Activated T-helper 17 cell treated with anti-CD3 and anti-CD28 coated beads, Interleukin-2, amount 50 U/mL, for 72 hours (primary cell): ENCODE data around the gene KRTAP10-12. TPM values are rescaled to one million over a fixed set of nuclear protein-coding genes. Genes with fewer than 3 reads are reported as not detected.
"Not testable (repeated sequence)": the region's sequence is repeated elsewhere in the genome, so short reads cannot be mapped to it uniquely, and the experiment has no call there.

Source experiments
- ATAC-seq: fragments of 150-1000 bp; cut with Tn5 transposase; replicated peaks from 2 replicates; pipeline ENCODE4 v1.10.0; 2021; ENCODE audit warnings: mild to moderate bottlenecking, moderate library complexity
- H3K27ac Mint-ChIP-seq: one replicate; pipeline ENCODE4 v1.8.0; 2022; ENCODE audit warnings: mixed read lengths
- H3K27me3 Mint-ChIP-seq: one replicate; pipeline ENCODE4 v1.8.0; 2022; ENCODE audit warnings: mixed read lengths
- H3K36me3 Mint-ChIP-seq: one replicate; pipeline ENCODE4 v1.8.0; 2022; ENCODE audit warnings: low read depth, mild to moderate bottlenecking, mixed read lengths
- H3K4me1 Mint-ChIP-seq: one replicate; pipeline ENCODE4 v1.8.0; 2022; ENCODE audit warnings: mixed read lengths
- H3K4me3 Mint-ChIP-seq: one replicate; pipeline ENCODE4 v1.8.0; 2022; ENCODE audit warnings: mild to moderate bottlenecking, mixed read lengths
- H3K9me3 Mint-ChIP-seq: one replicate; pipeline ENCODE4 v1.8.0; 2022; ENCODE audit warnings: mixed read lengths
- total RNA-seq, 2 donors: library from RNA; stranded (reverse); gene quantifications; one replicate each; pipeline ENCODE4 v1.2.3, GENCODE V29; 2022

The KRTAP10-12 gene, protein sequence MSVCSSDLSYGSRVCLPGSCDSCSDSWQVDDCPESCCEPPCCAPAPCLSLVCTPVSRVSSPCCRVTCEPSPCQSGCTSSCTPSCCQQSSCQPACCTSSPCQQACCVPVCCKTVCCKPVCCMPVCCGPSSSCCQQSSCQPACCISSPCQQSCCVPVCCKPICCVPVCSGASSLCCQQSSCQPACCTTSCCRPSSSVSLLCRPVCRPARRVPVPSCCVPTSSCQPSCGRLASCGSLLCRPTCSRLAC
- total RNA-seq = not detected

GRCh38 chr21:44697172-44697810 lies at the start of gene KRTAP10-12:
KRTAP10-12 (plus strand) TSS chr21:44697172; CDS start chr21:44697202, 30 bp downstream.
- H3K9me3 Mint-ChIP-seq, H3K4me1 Mint-ChIP-seq, H3K27ac Mint-ChIP-seq, ATAC-seq, H3K36me3 Mint-ChIP-seq, H3K4me3 Mint-ChIP-seq: not testable (repeated sequence)
- peaks cover 41% of the 10 kb centered on the region for H3K27me3 Mint-ChIP-seq

DNA sequence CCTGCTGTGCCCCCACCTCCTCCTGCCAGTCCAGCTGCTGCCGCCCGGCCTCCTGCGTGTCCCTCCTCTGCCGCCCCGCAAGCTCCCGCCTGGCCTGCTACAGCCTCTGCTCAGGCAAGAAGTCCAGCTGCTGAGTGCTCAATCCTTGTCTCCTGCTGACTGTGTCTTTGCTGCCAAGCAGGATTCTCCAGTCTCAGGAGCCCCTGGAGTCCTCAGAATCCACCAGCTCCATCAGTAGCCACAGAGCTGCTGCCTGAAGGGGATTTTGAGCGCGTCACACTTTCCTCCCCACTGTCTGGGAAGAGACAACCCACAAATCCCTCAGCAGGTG lies 49.8 kb upstream of the KRTAP10-12 start:
- ATAC-seq = no peak
- Mint-ChIP-seq H3K27ac (no peak overlapping the region), H3K4me3 (no peak overlapping the region), H3K9me3 (peaks cover 18% of the 10 kb centered on the region), H3K4me1 (no peaks in the 10 kb centered on the region), H3K27me3 (no peaks in the 10 kb centered on the region), H3K36me3 (no peaks in the 10 kb centered on the region)

- Mint-ChIP-seq H3K4me3 (no peak overlapping the region), H3K9me3 (peaks cover 12% of the 10 kb centered on the region), H3K4me1 (no peaks in the 10 kb centered on the region), H3K27me3 (no peaks in the 10 kb centered on the region), H3K36me3 (no peaks in the 10 kb centered on the region), H3K27ac (no peak overlapping the region)
- no peak for ATAC-seq
Measured at GRCh38 chr21:44648557-44649311, 48.2 kb upstream of the KRTAP10-12 start.

DNA sequence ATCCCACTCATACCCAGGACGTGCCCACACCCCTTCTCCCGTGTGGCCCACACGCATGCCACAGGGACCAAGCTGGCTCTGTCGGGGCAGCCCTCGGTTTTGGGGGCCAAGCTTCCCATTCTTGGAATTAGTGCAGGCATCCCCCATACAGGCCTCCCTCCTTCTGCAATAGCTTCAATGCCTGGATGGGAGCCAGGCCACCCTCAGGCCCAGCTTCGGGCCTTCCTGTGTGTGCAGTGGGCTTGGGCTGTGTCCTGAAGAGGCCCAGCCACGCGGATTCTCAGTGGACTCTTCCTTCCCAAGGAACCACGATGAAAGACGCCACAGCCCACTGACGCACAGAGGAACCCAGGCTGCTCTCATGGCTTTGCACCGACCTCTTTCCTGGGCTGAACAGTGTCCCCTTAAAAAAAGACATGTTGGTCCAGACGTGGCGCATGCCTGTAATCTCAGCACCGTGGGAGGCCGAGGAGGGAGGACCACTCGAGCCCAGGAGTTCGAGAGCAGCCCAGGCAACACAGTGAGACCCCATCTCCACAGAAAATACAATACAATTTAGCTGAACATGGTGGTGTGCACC lies 47.4 kb upstream of the KRTAP10-12 start:
- Mint-ChIP-seq H3K27ac (no peak overlapping the region), H3K4me3 (no peak overlapping the region), H3K27me3 (no peaks in the 10 kb centered on the region), H3K36me3 (no peaks in the 10 kb centered on the region), H3K4me1 (peaks cover 4% of the 10 kb centered on the region), H3K9me3 (peaks cover 5% of the 10 kb centered on the region)
- ATAC-seq = no peak

DNA sequence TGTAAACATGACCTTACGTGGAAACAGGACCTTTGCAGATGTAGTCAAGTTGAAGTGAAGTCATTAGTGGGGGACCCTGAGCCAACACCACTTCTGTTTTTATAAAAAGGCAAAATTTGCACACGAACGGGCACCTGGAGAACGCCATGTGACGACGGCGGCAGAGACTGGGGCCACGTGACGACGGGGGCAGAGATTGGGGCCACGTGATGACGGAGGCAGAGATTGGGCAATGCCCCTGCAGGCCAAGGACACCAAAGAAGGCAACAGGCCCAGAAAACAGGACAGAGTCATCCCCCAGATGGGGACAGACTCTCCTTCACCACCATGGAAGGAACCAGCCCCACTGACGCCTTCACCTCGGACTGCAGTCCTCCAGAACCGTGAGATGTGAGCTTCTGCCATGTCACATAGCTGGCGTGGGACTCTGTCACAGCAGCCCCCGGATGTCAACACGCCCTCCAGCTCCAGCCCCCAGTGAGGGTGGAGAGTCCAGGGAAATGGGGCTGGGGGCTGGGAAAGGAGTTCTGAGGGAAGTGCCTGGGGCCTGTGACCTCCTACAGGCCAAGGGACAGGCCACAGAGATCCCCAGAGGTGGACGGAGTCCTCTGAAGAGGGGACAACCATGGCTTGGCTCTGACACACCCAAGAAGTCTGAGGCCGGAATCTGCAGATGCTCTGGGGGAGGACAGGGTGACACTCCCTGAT lies 46.6 kb upstream of the KRTAP10-12 start:
- H3K9me3 Mint-ChIP-seq = no peaks in the 10 kb centered on the region
- H3K36me3 Mint-ChIP-seq = no peaks in the 10 kb centered on the region
- H3K27me3 Mint-ChIP-seq = no peaks in the 10 kb centered on the region
- H3K27ac Mint-ChIP-seq = no peak overlapping the region
- peaks cover 4% of the 10 kb centered on the region for H3K4me1 Mint-ChIP-seq
- ATAC-seq = no peak
- H3K4me3 Mint-ChIP-seq = no peak overlapping the region

DNA sequence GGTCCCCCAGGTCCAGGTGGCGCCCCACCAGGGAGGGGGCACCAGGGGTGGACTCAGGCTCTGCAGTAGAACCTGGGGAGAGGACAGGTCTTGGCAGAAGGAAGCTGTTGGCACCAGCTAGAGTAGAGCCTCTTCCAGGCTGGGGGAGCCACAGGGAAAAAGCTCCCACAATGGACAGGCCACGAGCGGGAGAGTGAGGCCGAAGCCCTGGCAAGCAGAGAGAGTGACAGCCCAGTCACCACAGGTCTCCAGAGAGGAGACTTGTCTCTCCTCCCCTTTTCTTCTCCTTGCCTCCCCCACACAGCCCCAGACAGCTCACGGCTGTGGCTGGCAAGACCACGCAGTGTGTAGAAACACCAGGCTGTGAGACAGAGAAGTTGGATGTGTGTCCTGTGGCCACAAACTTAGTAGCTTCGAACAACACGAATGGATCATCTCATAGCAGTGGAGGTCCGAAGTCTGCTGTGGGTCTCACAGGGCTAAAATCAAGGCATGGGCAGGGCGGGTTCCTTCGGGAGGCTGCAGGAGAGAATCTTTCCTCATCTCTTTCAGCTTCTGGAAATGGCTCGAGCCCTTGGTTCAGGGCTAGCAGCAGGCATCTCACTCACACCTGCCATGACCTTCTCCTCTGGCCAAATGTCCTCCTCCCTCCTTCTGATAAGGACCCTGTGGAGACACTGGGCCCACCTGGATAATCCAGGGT lies 45.8 kb upstream of the KRTAP10-12 start:
- Mint-ChIP-seq H3K4me3 (no peak overlapping the region), H3K27ac (no peak overlapping the region), H3K27me3 (no peaks in the 10 kb centered on the region), H3K36me3 (no peaks in the 10 kb centered on the region), H3K9me3 (peaks cover under 1% of the 10 kb centered on the region), H3K4me1 (peaks cover 4% of the 10 kb centered on the region)
- ATAC-seq = no peak

GRCh38 chr21:44653123-44653522 lies 43.8 kb upstream of the KRTAP10-12 start:
- Mint-ChIP-seq H3K4me3 (no peak overlapping the region), H3K36me3 (no peaks in the 10 kb centered on the region), H3K27me3 (no peaks in the 10 kb centered on the region), H3K4me1 (peaks cover 16% of the 10 kb centered on the region), H3K9me3 (peaks cover 12% of the 10 kb centered on the region), H3K27ac (no peak overlapping the region)
- ATAC-seq = no peak

- no peaks in the 10 kb centered on the region for H3K27me3 Mint-ChIP-seq
- H3K4me1 Mint-ChIP-seq = peaks cover 23% of the 10 kb centered on the region
- peak; percentile 14 for ATAC-seq
- H3K36me3 Mint-ChIP-seq = no peaks in the 10 kb centered on the region
- H3K27ac Mint-ChIP-seq = peak overlapping the region; percentile 50
- peaks cover 12% of the 10 kb centered on the region for H3K9me3 Mint-ChIP-seq
- peak overlapping the region; percentile 19 for H3K4me3 Mint-ChIP-seq
Measured at GRCh38 chr21:44653656-44654575, 43.1 kb upstream of the KRTAP10-12 start.

GRCh38 chr21:44654576-44655175 lies 42.3 kb upstream of the KRTAP10-12 start, which contains the start of gene KRTAP12-4:
KRTAP12-4 (minus strand) TSS chr21:44654659; CDS start chr21:44654614, 45 bp downstream.
- Mint-ChIP-seq H3K27ac (peak within 1 kb of the TSS; percentile 50), H3K4me1 (peaks cover 23% of the 10 kb centered on the region), H3K36me3 (no peaks in the 10 kb centered on the region), H3K9me3 (peaks cover 12% of the 10 kb centered on the region), H3K27me3 (no peaks in the 10 kb centered on the region), H3K4me3 (peak within 1 kb of the TSS; percentile 19)
- ATAC-seq = no peak

- H3K4me1 Mint-ChIP-seq = peaks cover 23% of the 10 kb centered on the region
- H3K9me3 Mint-ChIP-seq = peaks cover 12% of the 10 kb centered on the region
- H3K4me3 Mint-ChIP-seq = peak overlapping the region; percentile 81
- no peaks in the 10 kb centered on the region for H3K36me3 Mint-ChIP-seq
- H3K27me3 Mint-ChIP-seq = no peaks in the 10 kb centered on the region
- peak overlapping the region; percentile 82 for H3K27ac Mint-ChIP-seq
- ATAC-seq = no peak
Measured at GRCh38 chr21:44656868-44657267, 40.1 kb upstream of the KRTAP10-12 start.

DNA sequence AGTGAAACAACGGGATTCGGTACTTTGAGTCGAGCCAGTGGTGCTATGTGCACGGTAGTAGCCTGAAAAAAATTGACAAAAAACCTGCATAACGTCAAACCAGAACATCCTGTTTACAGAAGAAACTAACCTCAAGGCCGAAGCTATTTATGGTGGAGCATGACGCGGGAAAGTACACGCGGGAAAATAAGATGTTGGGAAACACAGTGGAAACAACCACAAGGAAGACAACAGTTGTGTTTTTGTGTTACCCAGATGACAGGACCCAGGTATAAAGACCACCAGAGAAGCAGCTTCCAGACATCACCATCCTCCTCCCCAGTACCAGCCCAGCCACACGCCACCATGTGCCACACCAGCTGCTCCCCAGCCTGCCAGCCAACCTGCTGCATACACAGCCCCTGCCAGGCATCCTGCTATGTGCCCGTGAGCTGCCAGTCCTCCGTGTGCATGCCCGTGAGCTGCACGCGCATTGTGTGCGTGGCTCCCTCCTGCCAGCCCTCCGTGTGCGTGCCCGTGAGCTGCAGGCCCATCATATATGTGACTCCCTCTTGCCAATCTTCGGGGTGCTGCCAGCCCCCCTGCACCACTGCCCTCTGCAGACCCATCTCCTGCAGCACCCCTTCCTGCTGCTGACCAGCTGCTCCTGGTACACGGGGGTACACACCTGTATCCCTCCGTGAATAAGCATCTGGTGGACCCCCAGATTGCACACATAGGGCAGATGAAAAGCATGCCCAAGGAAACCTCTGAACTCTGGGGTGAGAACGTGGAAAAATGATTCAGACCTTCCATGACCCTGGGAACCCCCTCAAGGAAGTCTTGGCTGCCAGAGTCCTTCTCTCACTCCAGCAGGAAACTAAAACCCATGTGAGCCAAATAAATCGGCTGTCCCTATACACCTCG lies 39.1 kb upstream of the KRTAP10-12 start, which contains the start of gene KRTAP12-3:
TSS of gene KRTAP12-3 (plus strand) at position 298 of the 906 bp plus-strand sequence. CDS start at position 346, 48 bp downstream.
- ATAC-seq = peak; percentile 75
- Mint-ChIP-seq H3K9me3 (peaks cover 16% of the 10 kb centered on the region), H3K4me1 (peaks cover 23% of the 10 kb centered on the region), H3K27me3 (no peaks in the 10 kb centered on the region), H3K36me3 (no peaks in the 10 kb centered on the region), H3K4me3 (peak within 1 kb of the TSS; percentile 81), H3K27ac (peak within 1 kb of the TSS; percentile 82)

GRCh38 chr21:44658541-44658910 lies 38.4 kb upstream of the KRTAP10-12 start:
- Mint-ChIP-seq H3K4me1 (peaks cover 23% of the 10 kb centered on the region), H3K27me3 (no peaks in the 10 kb centered on the region), H3K4me3 (peak overlapping the region; percentile 81), H3K9me3 (peaks cover 16% of the 10 kb centered on the region), H3K27ac (peak overlapping the region; percentile 82), H3K36me3 (no peaks in the 10 kb centered on the region)
- ATAC-seq = no peak
